NCI-H345 (cell line): ENCODE results near the gene ACSL4.
"Not testable (repeated sequence)": the region's sequence is repeated elsewhere in the genome, so short reads cannot be mapped to it uniquely, and the experiment has no call there.

Source experiments
- DNase-seq: peaks from one replicate; lab custom pipeline; 2025; lab: John Stamatoyannopoulos, UW

ACSL4 gene

DNA sequence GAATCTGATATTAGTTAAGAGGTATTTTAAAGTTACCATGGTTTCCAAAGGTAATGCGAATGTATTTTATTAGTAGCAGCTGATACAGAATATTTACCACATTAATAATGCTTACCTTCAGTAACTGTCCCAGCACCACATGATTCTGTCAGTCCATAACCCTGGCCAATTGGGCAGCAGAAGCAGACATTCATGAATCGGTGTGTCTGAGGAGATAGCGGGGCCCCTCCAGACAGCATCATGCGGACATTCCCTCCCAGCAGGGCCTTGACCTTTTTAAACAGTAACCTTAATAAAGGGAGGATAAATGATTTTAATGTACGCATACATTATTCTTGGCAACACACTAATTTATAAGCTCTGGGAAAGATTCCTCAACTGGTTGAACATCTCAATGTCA, 65.1 kb downstream of the ACSL4 start:
- DNase-seq = no peak

DNA sequence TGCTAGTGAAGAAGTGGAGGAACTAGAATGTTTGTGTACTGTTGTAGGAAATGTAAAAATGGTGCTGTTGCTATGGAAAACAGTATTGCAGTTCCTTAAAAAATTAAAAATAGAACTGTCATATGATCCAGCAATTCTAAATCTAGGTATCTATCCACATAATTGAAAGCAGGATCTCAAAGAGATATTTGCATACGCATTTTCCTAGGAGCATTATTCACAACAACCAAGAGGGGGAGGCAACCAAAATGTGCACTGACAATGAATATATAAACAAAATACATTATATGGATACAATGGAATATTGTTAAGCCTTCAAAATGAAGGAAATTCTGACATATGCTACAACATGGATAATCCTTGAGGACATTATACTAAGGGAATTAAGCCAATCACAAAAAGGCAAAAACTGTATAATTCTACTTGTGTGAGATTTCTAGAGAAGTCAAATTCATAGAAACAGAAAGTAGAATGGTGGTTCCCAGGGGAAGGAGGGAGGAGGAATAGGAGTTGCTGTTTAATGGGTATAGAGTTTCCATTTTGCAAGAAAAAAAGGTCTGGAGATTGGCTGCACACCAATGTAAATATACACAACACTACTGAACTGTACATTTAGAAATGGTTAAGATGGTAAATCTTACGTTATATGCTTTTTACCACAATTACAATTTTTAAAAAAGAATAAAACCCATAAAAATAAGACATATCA, 72.5 kb downstream of the ACSL4 start:
- no peak for DNase-seq

DNA sequence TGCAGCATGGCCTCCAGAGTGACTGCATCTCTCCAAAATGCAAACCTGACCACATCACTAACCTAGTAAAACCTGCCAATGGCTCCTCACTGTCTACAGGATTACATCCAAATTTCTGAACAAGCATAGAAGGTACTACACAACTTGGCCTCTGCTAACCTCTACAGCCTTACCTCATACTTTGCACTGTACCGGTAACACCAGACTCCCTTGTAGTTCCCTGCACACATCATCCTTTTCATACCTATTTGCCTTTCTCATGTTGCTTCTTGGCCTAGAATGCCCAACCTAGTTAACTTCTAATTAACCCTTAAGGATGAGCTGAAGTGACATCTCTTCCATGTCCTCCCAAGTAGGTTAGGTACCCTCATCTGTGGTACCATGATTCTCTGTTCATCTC, 74.7 kb downstream of the ACSL4 start:
- no peak for DNase-seq

- DNase-seq = not testable (repeated sequence)
These were observed 75.7 kb downstream of the ACSL4 start for GRCh38 chrX:109657364-109657763.

GRCh38 chrX:109656774-109657173, 76.3 kb downstream of the ACSL4 start:
- DNase-seq = no peak

DNA sequence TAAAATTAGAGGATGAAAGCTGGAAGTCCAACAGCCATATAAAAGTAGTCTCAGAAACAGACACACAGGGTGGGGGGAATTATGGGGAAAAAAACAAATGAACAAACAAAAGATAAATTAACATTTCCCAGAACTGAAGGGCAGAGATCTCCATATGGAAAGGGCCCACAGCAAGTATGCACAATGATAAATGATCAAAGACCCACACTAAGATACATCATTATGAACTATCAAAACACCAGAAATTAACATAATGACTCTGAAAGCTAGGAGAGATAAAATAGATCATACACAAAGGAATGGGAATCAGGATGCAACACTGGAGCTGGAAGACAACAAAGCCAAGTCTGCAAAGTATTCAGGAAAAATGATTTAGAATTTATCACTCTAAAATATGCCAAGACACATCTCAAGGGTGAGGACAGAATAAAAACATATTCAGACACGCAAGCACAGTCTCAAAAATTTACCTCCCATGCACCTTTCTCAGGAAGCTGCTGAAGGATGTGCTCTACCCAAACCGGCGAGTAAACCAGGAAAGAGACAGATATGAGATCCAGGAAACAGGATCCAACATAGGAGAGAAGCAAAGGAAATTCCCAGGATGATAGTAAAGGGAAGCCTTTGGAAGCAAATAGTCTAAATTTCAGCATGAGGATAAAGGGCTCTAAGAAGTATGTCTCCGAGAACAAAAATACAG, 77.4 kb downstream of the ACSL4 start:
- DNase-seq = no peak

- no peak for DNase-seq
These were observed 78.4 kb downstream of the ACSL4 start for GRCh38 chrX:109654516-109655109.

- DNase-seq = not testable (repeated sequence)
These were observed 88.4 kb downstream of the ACSL4 start for GRCh38 chrX:109644671-109645070.

- DNase-seq = no peak
These were observed 89.4 kb downstream of the ACSL4 start for GRCh38 chrX:109643687-109644086.

DNA sequence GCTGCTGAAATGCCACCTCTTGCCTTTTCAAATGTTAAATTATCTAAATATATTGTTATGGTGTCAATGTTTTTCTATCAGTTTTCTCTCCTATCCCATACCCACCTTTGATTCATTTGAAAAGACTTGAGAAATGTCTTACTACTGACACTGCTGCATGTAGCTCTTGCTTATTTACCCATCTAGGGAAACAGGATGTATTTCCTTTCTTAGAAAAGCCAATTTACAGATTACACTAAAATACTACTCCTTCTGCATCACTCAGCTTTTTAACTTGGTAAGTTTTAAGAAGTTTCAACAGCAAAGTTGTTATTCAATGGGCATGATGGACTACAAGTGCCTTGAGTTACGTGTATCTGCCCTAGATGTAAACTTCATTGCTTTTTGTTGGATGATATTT, 94.9 kb downstream of the ACSL4 start:
- DNase-seq = no peak

DNA sequence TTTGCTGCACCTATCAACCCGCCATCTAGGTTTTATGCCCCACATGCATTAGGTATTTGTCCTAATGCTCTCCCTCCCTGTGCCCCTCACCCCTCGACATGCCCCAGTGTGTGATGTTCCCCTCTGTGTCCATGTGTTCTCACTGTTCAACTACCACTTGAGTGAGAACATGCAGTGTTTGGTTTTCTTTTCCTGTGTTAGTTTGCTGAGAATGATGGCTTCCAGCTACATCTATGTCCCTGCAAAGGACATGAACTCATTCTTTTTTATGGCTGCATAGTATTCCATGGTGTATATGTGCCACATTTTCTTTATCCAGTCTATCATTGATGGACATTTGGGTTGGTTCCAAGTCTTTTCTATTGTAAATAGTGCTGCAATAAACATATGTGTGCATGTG, 95.6 kb downstream of the ACSL4 start:
- not testable (repeated sequence) for DNase-seq

DNA sequence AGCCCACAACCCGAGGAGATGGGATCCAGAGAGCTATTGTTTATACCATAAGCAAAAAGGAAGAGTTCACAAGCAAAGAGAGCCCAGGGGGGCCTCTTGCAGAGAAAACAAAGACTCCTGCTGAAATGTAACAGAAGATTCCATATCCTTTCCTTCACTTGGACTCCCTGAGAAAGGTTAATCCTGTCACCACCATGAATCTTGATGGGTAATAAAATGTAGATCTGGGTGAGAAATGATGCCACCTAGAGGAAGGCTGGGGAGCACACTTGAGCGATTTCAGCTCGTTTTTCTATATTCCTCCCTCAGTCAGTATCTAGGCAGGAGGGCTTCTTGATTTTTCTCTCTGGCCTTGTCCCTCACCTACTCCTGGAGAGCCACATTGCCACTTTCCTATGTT, 97.9 kb downstream of the ACSL4 start:
- no peak for DNase-seq

- DNase-seq = no peak
These were observed 100.1 kb downstream of the ACSL4 start for GRCh38 chrX:109632906-109633504.

DNA sequence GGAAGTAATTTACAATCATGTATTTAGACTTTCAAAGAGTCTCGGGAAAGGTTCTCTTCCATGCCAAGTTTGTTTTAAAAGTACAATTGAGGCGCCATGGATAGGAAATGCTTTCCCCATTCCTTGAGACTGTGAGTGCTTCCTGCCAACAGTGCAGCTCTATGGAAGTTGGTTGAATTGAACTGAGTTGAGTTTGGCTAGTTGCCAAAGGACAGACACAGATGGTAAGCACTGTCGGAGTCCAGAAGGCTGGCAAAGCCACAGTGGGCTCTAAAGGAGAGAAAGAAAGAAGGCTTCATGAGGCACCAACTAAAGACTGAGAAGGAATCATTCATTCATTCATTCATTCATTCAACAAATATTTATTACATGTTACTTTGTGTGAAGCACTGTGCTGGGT, 103.7 kb downstream of the ACSL4 start:
- DNase-seq = peak; percentile 59

DNA sequence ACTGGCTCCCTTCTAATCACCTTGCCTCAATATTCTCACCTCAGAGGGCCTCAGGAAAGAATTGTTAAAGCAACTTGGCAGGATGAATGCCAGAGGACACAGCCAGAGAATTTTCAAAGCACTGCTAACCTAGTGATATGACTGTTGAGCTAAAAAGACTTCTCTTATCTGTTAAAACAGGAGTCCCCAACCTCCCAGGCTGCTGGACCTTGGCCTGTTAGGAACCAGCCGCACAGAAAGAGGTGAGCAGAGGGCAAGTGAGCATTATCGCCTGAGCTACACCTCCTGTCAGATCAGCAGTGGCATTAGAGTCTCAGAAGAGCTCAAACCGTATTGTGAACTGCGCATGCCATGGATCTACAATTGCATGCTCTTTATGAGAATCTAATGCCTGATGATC, 106.4 kb downstream of the ACSL4 start:
- no peak for DNase-seq

GRCh38 chrX:109624641-109625616, 108.1 kb downstream of the ACSL4 start, which contains the start of gene KCNE5:
Gene KCNE5, minus strand, starts transcription at chrX:109625172. Its CDS starts 152 bp downstream, at chrX:109625020.
- DNase-seq = no peak

DNA sequence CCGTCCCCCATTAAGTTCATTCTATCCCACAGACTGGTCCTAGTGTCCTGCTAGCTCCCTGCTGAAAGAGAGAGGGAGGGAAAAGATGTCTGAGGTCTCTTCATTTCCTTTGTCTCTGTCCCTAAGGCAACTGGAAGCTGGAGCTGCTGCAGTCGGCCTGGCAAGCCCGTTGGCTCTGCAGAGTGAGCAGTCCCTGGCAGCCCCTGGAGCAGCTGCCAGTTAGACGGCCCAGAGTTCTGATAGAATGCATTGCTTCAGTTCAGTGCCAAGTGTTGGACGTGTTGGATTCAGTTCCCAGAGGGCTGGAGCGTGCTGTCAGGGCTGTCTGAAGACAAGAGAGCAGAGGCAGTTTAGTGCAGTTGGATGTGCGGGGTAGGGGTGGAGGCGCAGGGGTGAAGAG, 109.1 kb downstream of the ACSL4 start:
- DNase-seq = no peak

- DNase-seq = no peak
These were observed 110.8 kb downstream of the ACSL4 start for GRCh38 chrX:109622270-109622669.

- no peak for DNase-seq
These were observed 113.3 kb downstream of the ACSL4 start for GRCh38 chrX:109619771-109620170.

GRCh38 chrX:109614951-109615350, 118.1 kb downstream of the ACSL4 start:
- no peak for DNase-seq

GRCh38 chrX:109601486-109601885, 131.6 kb downstream of the ACSL4 start:
- DNase-seq = no peak

GRCh38 chrX:109600237-109600651, 132.8 kb downstream of the ACSL4 start:
- DNase-seq = no peak
